ENCODE results near the gene GPR27. TPM values are rescaled to one million over a fixed set of nuclear protein-coding genes. Genes with fewer than 3 reads are reported as not detected.

Gene GPR27
- total RNA-seq, 1 experiment from 2014 or later: not detected

DNA sequence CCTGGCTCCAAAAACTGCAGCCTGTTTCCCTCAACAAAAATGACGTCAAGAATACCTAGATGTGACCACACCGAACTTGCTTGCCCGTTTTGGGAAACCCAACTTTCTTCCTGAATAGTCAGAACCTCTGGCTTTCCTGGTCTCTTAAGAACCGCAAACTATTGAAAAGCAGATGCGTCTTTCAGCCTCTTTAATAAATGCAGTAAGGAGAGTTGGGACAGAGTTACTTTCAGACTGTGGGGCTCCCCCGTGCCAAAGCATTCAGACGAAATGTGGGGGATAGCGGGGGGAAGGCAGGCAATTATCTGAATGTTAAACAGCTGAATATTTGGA lies 32.5 kb downstream of the GPR27 start:
- no peak for DNase-seq (ENCODE audit: low spot score)

DNA sequence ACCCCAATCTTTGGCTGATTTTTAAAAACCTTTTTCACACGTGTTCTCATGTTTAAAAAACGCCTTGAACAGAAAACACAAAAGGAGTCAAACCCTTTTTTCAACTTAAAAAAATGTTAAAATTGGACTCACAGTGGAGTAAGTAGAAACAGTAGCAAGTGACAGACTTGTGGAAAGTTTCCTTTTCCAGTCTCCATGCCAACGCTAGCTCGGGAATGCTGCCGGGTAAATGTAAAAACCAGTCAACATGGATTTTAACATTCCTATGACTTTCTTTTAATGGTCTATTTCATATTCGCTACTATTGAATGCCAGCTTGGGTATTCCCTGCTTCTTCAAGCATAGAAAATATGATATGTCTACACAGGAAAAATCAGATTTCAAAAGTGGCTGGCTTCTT lies 32.9 kb downstream of the GPR27 start:
- no peak for DNase-seq (ENCODE audit: low spot score)

DNA sequence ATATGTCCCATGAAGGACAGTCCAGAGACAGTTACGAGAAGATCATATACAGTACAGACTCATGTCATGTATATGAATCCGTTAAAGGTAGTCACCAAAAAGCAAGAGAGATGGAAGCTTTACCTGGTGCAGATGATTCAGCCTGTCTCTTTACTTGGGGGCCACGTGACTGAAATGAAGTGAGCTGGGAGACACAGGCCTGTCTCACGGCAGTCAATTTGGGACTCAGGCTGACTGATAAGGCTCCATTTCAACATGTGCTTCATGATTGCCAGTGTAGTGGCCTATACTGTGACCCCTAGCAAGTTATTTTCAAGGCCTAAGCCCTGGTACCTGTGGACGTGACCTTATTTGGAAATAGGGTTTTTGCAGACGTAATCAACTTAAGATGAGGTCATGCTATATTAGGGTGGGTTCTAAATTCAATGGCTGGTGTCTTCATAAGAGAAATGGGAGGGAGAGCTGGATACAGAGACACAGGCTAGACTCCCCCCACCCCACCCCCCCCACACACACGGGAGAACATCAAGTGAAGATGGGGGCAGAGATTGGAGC lies 34.3 kb downstream of the GPR27 start:
- DNase-seq (ENCODE audit: low spot score): no peak

DNA sequence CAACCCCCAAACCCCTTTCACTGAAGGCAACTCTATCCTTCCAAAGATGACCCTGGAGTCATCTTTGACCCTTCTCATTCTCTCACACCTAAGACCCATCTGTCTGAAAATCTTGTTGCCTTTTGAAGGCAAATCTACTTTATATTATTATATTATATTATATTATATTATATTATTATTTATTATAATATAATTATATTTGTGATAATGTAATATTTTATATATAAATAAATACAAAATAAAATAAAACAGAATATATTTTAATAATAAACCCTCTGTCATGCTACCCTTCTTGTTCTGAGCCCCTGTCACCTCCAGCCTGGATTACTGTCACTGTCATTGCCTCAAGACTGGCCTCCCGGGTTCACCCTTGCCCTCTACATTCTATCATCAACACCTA lies 36.3 kb downstream of the GPR27 start:
- DNase-seq (ENCODE audit: low spot score): no peak

DNA sequence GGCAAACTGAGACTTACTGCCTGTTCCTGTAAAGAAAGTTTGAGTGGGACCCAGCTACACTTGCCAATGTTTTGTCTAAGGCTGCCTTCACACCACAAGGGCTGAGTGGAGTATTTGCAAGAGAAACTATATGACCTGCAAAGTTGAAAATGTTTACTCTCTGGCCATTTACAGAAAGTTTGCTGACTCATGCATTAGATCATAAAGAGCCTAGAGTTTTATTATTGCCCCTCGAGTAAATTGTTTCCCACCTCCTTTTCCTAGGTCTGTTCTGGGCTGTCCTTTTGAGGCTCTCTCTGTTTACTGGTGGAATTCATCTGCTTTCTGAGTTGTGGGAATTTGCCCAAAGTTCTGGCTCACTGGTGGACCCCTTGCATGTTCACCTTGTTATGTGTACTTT lies 38.0 kb downstream of the GPR27 start:
- no peak for DNase-seq (ENCODE audit: low spot score)

DNA sequence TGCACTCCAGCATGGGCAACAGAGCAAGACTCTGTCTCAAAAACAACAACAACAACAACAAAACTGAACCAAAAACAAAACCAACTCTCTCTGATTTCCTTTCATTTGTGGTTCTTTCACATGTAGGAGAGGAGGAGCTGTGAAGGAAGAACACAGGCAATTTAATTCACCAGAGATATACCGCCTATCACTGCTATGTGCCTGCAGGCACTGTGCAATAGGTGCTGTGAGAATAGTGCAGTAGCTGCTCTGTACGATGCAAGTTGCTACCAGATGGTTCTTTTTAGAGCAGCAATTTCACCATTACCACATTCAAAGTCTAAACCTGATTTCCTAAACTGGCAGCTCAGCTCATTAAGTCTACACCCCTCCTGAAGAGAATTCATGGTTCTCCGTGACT lies 42.6 kb downstream of the GPR27 start:
- DNase-seq (ENCODE audit: low spot score): no peak

DNA sequence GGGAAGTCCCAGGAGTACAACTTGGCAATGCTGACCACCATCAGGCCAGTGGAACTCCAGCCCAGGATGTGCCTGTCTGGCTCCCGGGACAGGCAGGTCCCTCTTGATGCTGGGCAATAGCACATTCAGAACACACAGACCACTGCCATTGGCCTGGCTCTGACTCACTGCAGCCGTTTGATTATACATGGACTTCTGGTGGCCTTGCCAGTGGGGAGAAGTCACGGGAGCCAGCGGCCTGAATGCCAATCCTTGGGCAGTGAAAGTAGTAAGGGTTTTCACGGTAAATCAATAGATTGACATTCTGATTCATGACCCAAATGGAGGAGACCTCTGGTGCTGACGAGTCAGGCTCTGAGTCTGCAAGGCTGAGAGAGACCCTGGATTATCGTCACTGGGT lies 43.8 kb downstream of the GPR27 start:
- no peak for DNase-seq (ENCODE audit: low spot score)

DNA sequence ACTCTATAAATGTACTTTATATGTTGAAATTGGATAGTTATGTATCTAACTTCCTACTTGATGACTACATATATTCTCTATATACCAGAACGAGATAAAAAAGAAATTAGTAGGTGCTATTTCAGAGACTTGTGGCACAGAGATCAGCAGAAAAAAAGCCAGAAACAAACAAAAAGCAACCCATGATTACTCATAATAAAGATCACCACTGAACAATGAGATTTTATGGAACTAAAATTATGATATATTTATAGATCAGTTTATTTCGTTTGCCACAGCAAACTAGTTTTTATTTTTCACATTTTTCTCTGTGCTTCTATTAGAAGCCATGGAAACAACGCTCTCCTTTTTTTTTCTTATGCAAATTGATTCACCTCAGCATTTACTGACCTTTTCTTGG lies 46.4 kb downstream of the GPR27 start:
- DNase-seq (ENCODE audit: low spot score): no peak

DNA sequence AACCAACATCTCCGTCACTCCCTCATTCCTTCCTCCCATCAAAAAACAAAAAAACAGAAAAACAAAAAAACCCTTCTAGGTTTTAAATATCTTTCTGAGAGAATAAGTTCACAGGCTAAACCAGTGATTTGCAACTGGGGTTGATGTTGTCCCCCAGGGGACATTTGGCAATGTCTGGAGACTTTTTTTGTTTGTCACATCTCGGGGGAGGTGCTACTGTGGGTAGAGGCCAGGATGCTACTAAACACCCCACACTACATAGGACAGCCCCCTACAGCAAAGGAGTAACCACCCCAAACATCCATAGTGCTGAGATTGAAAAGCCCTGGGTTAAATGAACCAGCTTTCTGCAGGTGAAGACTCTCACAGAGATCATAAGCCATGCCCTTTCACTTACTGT lies 48.3 kb downstream of the GPR27 start:
- DNase-seq (ENCODE audit: low spot score): no peak

DNA sequence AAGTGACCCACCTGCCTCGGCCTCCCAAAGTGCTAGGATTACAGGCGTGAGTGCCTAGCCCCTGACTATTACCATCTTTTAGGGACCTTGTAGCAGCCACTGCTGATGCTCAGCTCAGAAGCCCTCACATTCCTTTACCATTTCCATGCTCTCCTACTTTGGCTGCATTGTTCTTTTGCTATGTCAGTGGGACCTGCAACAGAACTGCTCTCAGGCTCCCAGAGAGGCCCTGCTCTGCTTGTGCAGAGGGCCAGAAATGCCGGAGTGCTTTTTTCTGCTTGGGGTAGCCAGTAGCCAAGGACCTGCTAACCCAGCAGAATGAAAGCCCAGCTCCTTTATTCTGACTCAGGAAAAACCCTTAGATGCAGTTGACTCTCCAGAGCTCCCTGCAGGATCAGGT lies 49.6 kb downstream of the GPR27 start:
- DNase-seq (ENCODE audit: low spot score): no peak

DNA sequence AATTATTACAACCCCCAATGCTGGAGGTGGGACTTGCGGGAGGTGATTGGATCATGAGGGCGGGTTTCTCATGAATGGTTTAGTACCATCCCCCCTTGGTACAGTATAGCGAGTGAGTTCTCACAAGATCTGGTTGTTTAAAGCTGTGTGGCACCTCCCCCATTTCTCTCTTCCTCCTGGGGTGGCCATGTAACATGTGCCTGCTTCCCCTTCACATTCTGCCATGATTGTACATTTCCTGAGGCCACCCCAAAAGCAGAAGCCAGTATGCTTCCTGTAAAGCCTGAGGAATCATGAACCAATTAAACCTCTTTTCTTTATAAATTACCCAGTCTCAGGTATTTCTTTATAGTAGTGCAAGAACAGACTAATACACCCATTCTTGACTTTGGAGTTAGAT lies 51.5 kb downstream of the GPR27 start:
- no peak for DNase-seq (ENCODE audit: low spot score)

DNA sequence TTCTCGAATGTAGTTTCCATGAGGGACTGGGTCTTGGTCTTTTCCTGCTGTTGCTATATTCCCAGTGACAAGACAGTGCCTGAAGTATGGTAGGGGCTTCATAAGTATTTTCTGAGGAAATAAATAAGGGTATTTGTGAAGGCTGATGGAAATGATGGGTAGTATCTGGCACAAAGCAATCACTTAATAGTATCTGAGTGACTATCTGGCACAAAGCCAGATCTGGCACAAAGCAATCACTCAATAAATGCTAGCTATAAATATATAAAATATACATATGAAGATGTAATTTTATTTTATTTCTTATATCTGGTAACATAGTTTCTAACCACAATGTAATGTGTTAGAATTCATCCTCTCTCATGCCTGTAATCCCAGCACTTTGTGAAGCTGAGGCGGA lies 52.0 kb downstream of the GPR27 start:
- no peak for DNase-seq (ENCODE audit: low spot score)

Other genes with a start within 250 kb of the GPR27 start
- gene FOXP1, start 170.1 kb upstream of the GPR27 start, total RNA-seq (2014; rRNA removed; shearing (Covaris generic)): 10.3 and 16.1 TPM in 2 replicates
- gene EIF4E3, start 28.5 kb upstream of the GPR27 start, total RNA-seq (2014; rRNA removed; shearing (Covaris generic)): 0.60 and 1.6 TPM in 2 replicates
- not detected in 2 replicates for gene PROK2, start 31.3 kb downstream of the GPR27 start, total RNA-seq (2014; rRNA removed; shearing (Covaris generic))

Data from A172 (cell line).